Smooth muscle cell (in vitro differentiated cells): ENCODE results near the gene CCT6B. TPM values are rescaled to one million over a fixed set of nuclear protein-coding genes. Genes with fewer than 3 reads are reported as not detected.

Source experiments
- DNase-seq: peaks from one replicate; lab custom pipeline; 2025; ENCODE audit not compliant: unreplicated experiment; lab: John Stamatoyannopoulos, UW
- H2AFZ ChIP-seq: fragments of 200-600 bp; sonication (generic); 2 replicates; pipeline ENCODE4 v1.6.0; 2016; ENCODE audit warnings: antibody characterized with exemption, low read depth, mild to moderate bottlenecking
- H3F3A ChIP-seq: fragments of 200-600 bp; sonication (generic); 2 replicates; pipeline ENCODE4 v1.6.0; 2017; ENCODE audit warnings: antibody characterized with exemption, low read depth
- H3K27ac ChIP-seq: fragments of 200-600 bp; sonication (generic); 2 replicates; pipeline ENCODE4 v1.5.1; 2016; ENCODE audit warnings: low read depth, mild to moderate bottlenecking
- H3K27me3 ChIP-seq: fragments of 200-600 bp; sonication (generic); 2 replicates; pipeline ENCODE4 v1.6.1; 2016; ENCODE audit warnings: low read depth, mild to moderate bottlenecking
- H3K36me3 ChIP-seq: fragments of 200-600 bp; sonication (generic); 2 replicates; pipeline ENCODE4 v1.5.1; 2016; ENCODE audit warnings: low read depth
- H3K4me1 ChIP-seq: fragments of 200-600 bp; sonication (generic); 2 replicates; pipeline ENCODE4 v1.5.1; 2016; ENCODE audit warnings: low read depth
- H3K4me2 ChIP-seq: fragments of 200-600 bp; sonication (generic); 2 replicates; pipeline ENCODE4 v1.6.0; 2016; ENCODE audit warnings: mild to moderate bottlenecking
- H3K4me3 ChIP-seq: fragments of 200-600 bp; sonication (generic); 2 replicates; pipeline ENCODE4 v1.5.1; 2016; ENCODE audit warnings: mild to moderate bottlenecking
- H3K79me2 ChIP-seq: fragments of 200-600 bp; sonication (generic); 2 replicates; pipeline ENCODE4 v1.6.0; 2016; ENCODE audit warnings: low read depth, mild to moderate bottlenecking
- H3K9ac ChIP-seq: fragments of 200-600 bp; sonication (generic); 2 replicates; pipeline ENCODE4 v1.6.0; 2016; ENCODE audit warnings: low read depth
- H3K9me3 ChIP-seq: fragments of 200-600 bp; sonication (generic); replicated peaks from 2 replicates; pipeline ENCODE4 v1.5.1; 2016; ENCODE audit warnings: low read depth
- H4K20me1 ChIP-seq: fragments of 200-600 bp; sonication (generic); 2 replicates; pipeline ENCODE4 v1.6.0; 2016; ENCODE audit warnings: low read depth
- WGBS: methylation state at CpG from one replicate; pipeline ENCODE4 v1.1.7; 2016; ENCODE audit warnings: low lambda C conversion rate; 5-methylcytosine and 5-hydroxymethylcytosine counted together
- polyA plus RNA-seq: library from polyadenylated mRNA; unstranded; fragments of >200 nt; fragmentation: Nextera tagmentation; extraction: Ambion mirVana; gene quantifications from 2 replicates; pipeline ENCODE4 v1.2.1, GENCODE V29; 2016
- total RNA-seq: library from RNA; depleted of rRNA; stranded (reverse); fragments of >200 nt; gene quantifications from 2 replicates; pipeline ENCODE4 v1.2.3, GENCODE V29; 2014
- TF ChIP-seq, protein P1 (sequence below): fragments of 200-600 bp; sonication (generic); IDR thresholded peaks from 2 replicates; pipeline ENCODE4 v1.5.1; 2017; ENCODE audit warnings: borderline replicate concordance, mild to moderate bottlenecking, antibody characterized with exemption; ENCODE audit not compliant: insufficient read depth, poor library complexity, severe bottlenecking

Gene CCT6B
- total and polyA plus RNA-seq, 2 experiments from 2014 or later: 1.5 to 1.6 TPM

DNA sequence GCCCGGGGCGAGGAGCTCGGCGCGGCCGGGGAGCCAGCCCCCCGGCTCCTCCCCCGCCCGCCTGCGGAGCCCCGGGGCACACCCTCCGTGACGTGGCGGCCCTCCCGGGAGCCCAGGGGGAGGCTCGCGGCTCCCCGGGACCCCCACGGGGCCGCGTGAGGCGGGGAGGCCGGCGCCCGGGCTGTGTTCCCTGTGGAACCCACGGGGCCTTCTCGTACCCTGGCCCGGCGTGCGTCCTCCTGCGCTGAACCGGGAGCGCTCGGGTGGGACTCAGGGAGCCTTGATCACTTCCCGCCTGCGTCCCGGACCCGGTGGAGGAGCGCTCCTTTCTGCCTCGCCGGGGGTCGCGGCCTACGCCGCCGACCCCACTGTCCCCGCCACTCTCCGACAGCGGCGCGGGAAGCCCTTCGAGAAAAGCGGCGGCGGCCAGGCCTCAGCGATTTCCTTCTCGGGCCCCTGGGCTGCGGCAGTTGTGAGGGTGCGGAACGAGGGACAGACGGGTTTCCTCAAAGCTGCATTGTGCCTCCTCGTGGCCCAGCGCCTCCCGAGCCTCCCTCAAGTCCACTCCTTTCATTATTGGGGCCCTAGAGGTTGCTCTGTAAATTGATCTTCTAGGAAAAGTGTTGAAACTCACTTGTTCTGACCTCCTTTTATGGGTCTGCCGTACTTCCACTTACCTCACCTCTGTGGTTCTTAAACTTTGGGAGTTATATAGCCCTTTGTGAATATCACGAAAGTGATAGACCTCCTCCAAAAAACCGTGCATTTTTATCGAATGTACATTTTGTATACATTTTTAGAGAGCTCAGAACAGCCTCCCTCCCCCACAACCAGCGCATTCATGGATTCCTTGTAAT lies 19.6 kb upstream of the CCT6B start:
- Histone ChIP-seq H3K27me3 (no peaks in the 10 kb centered on the region), H2AFZ (peak overlapping the region; percentile 85), H3K9me3 (no peaks in the 10 kb centered on the region), H3K4me2 (peak overlapping the region; percentile 90), H3K36me3 (no peaks in the 10 kb centered on the region), H3K4me3 (peak overlapping the region; percentile 88), H3F3A (no peaks in the 10 kb centered on the region), H3K79me2 (peaks cover 35% of the 10 kb centered on the region), H3K9ac (peak overlapping the region; percentile 99), H3K4me1 (peaks cover 17% of the 10 kb centered on the region), H4K20me1 (no peaks in the 10 kb centered on the region), H3K27ac (peak overlapping the region; percentile 98)
- peak; percentile 92 for DNase-seq
- TF ChIP-seq, protein P1, sequence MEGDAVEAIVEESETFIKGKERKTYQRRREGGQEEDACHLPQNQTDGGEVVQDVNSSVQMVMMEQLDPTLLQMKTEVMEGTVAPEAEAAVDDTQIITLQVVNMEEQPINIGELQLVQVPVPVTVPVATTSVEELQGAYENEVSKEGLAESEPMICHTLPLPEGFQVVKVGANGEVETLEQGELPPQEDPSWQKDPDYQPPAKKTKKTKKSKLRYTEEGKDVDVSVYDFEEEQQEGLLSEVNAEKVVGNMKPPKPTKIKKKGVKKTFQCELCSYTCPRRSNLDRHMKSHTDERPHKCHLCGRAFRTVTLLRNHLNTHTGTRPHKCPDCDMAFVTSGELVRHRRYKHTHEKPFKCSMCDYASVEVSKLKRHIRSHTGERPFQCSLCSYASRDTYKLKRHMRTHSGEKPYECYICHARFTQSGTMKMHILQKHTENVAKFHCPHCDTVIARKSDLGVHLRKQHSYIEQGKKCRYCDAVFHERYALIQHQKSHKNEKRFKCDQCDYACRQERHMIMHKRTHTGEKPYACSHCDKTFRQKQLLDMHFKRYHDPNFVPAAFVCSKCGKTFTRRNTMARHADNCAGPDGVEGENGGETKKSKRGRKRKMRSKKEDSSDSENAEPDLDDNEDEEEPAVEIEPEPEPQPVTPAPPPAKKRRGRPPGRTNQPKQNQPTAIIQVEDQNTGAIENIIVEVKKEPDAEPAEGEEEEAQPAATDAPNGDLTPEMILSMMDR: no peak
- WGBS: under 1% methylated on average over 37 of the region's 69 CpGs

DNA sequence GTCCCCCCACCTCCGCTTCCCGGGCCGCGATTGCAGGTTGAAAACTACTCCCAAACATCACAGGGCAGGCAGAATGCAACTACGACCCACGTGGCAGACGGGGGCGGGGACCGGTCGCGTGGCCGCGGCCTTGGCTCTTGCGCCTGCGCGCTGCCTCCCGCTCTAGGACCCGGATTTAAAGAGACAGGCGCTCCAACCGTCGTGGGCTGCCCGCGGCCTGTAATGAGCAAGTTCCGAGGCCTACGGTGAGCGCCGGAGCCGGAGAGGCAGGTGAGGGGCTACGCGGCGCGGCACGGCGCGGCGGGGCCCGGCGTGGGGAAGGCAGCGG lies 19.1 kb upstream of the CCT6B start, which contains the start of gene LIG3:
Gene LIG3 (plus strand): TSS at position 160 of the 328 bp plus-strand sequence. CDS start 2,494 bp downstream, outside the sequence.
- Histone ChIP-seq H3K79me2 (peaks cover 33% of the 10 kb centered on the region), H3K4me1 (peaks cover 17% of the 10 kb centered on the region), H3K4me3 (peak within 1 kb of the TSS; percentile 88), H3K9me3 (no peaks in the 10 kb centered on the region), H3K27ac (peak within 1 kb of the TSS; percentile 98), H3F3A (no peaks in the 10 kb centered on the region), H2AFZ (peak within 1 kb of the TSS; percentile 85), H3K36me3 (no peaks in the 10 kb centered on the region), H4K20me1 (no peaks in the 10 kb centered on the region), H3K4me2 (peak within 1 kb of the TSS; percentile 90), H3K27me3 (no peaks in the 10 kb centered on the region), H3K9ac (peak within 1 kb of the TSS; percentile 99)
- TF ChIP-seq, protein P1: no peak
- WGBS: under 1% methylated on average over 37 of the region's 39 CpGs
- DNase-seq: peak; percentile 92

DNA sequence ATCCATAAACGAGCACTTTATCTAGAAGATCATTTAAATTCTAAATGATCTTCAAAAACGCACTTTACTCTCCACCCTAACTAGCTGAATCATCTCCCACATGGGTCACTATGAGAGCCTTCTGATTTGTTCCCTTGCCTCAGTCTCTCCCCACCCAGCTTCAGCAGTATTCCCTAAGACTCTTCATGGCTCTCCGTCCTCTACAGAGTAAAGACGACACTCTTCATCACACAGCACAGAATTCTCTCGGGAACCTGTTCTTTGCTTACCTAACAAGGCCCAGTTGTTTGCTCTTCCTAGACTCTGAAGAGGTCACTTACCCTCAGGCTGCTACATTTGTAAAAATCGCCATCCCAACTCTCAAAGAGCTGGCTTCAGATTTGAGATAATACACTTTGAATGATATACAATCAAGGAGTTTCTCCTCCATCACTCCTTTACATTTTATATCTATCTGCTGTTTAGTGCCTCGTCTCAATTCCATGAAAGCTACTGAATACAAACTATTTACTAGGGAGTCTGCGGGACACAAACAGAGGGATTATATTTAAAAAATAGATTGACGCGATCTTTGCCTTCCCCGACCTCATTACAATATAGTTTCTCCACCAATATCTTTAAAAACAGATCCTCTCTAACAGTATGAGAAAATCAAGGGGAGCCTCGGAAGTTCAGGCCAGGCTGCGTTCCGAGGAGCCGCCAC lies 18.5 kb upstream of the CCT6B start:
- DNase-seq: no peak
- Histone ChIP-seq H3K4me1 (peaks cover 17% of the 10 kb centered on the region), H3F3A (no peaks in the 10 kb centered on the region), H3K9ac (peak overlapping the region; percentile 99), H3K79me2 (peaks cover 28% of the 10 kb centered on the region), H4K20me1 (no peaks in the 10 kb centered on the region), H3K27me3 (no peaks in the 10 kb centered on the region), H3K36me3 (no peaks in the 10 kb centered on the region), H3K9me3 (no peaks in the 10 kb centered on the region), H3K4me2 (peak overlapping the region; percentile 90), H3K4me3 (peak overlapping the region; percentile 88), H2AFZ (peak overlapping the region; percentile 85), H3K27ac (peak overlapping the region; percentile 98)
- whole genome bisulfite sequencing: 18% methylated on average over 15 of the region's 15 CpGs
- TF ChIP-seq, protein P1: no peak
